Measurements from ENCODE around the gene KLHDC7B. TPM values are rescaled to one million over a fixed set of nuclear protein-coding genes. Genes with fewer than 3 reads are reported as not detected.
"Not testable (repeated sequence)": the region's sequence is repeated elsewhere in the genome, so short reads cannot be mapped to it uniquely, and the experiment has no call there.

KLHDC7B gene
- total RNA-seq, 4 donors from 2014 or later: 0.17 TPM; not detected in 3

DNA sequence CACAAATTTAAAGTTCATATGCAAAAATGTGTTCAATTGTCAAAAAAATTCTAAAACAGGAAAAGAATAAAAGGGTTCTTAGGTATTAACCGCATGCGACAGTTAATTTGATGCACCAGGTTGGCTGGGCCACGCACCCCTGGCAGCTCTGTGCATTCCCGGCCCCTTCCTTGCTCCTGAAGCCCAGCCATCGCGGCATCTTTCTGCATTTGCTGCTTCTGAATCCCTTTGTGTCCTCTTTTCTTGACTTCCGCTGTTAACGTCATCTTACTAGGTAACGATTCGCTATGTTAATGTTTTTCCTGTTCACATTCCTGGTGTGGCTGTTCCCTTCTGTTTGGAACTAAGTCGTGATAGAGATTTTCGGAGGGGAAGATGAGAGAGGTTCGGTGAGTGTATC, 7.9 kb upstream of the KLHDC7B start:
- no peak overlapping the region for H3K4me3 ChIP-seq
- intact Hi-C loops (cut with DNase I): no loop called here
- H3K9me3 ChIP-seq: no peaks in the 10 kb centered on the region
- H3K27me3 ChIP-seq: peaks cover 0 to 65% (median 17%) of the 10 kb centered on the region in 4 donors
- no peaks in the 10 kb centered on the region for H3K36me3 ChIP-seq
- peak overlapping the region in 3 of 4 donors; percentile 73 to 85 (median 81) for H3K27ac ChIP-seq (replicated peaks in 1 of 4)
- 85% methylated on average over 13 of the region's 13 CpGs for WGBS
- peaks cover 11 to 19% (median 15%) of the 10 kb centered on the region in 4 donors for H3K4me1 ChIP-seq
- TF ChIP-seq, protein P1, sequence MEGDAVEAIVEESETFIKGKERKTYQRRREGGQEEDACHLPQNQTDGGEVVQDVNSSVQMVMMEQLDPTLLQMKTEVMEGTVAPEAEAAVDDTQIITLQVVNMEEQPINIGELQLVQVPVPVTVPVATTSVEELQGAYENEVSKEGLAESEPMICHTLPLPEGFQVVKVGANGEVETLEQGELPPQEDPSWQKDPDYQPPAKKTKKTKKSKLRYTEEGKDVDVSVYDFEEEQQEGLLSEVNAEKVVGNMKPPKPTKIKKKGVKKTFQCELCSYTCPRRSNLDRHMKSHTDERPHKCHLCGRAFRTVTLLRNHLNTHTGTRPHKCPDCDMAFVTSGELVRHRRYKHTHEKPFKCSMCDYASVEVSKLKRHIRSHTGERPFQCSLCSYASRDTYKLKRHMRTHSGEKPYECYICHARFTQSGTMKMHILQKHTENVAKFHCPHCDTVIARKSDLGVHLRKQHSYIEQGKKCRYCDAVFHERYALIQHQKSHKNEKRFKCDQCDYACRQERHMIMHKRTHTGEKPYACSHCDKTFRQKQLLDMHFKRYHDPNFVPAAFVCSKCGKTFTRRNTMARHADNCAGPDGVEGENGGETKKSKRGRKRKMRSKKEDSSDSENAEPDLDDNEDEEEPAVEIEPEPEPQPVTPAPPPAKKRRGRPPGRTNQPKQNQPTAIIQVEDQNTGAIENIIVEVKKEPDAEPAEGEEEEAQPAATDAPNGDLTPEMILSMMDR (IDR thresholded peaks at IDR 0.05): no peak
- TF ChIP-seq POLR2AphosphoS5 (IDR thresholded peaks at IDR 0.05) (no peak), POLR2A (IDR thresholded peaks at IDR 0.05; ENCODE audit: low read depth) (no peak), EP300 (IDR thresholded peaks at IDR 0.05) (no peak)
- no peak for DNase-seq (ENCODE audit: extremely low spot score)

DNA sequence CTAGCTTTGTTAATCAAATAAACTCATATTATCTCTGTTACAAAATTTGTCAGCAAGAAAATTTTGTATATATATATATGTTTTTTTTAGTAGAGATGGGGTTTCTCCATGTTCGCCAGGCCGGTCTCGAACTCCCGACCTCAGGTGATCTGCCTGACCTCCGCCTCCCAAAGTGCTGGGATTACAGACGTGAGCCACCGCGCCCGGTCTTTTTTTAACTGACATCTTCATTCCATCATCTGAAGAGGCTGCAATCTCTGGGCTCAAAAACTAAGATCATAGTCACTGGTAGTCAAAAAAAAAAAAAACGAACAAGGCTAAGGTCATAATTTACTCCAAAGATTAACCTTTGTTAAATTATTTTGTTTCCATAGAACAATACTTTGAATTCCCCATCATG, 5.3 kb upstream of the KLHDC7B start:
- H3K27me3 ChIP-seq: peaks cover 0 to 61% (median 3%) of the 10 kb centered on the region in 4 donors
- intact Hi-C loops (cut with DNase I): loop anchor here (5.0 kb wide), 1 partner anchor 82 kb away; no protein-coding TSS in a partner anchor
- peak overlapping the region in 2 of 4 donors; percentile 73 to 81 for H3K27ac ChIP-seq (replicated peaks in 1 of 4)
- H3K4me3 ChIP-seq: no peak overlapping the region
- H3K4me1 ChIP-seq: peaks cover 21 to 28% (median 26%) of the 10 kb centered on the region in 4 donors
- no peaks in the 10 kb centered on the region for H3K9me3 ChIP-seq
- 85% methylated on average over 10 of the region's 10 CpGs for WGBS
- no peaks in the 10 kb centered on the region for H3K36me3 ChIP-seq
- no peak for TF ChIP-seq POLR2AphosphoS5 (IDR thresholded peaks at IDR 0.05)
- no peak for TF ChIP-seq EP300 (IDR thresholded peaks at IDR 0.05)
- TF ChIP-seq POLR2A (IDR thresholded peaks at IDR 0.05; ENCODE audit: low read depth): no peak
- TF ChIP-seq, protein P1 (IDR thresholded peaks at IDR 0.05): no peak
- DNase-seq (ENCODE audit: extremely low spot score): no peak

DNA sequence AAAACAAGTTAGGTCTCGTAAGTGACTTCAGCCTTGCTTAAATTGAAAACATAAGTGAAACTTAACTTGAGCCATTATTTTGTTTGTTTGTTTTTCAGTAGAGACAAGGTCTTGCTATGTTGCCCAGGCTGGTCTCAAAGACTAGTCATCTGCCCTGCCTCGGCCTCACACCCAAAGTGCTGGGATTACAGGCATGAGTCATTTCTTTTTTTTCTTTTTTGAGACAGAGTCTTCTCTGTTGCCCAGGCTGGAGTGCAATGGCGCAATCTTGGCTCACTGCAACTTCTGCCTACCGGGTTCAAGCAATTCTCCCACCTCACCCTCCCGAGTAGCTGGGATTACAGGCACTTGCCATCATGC, 4.1 kb upstream of the KLHDC7B start:
- TF ChIP-seq POLR2AphosphoS5 (IDR thresholded peaks at IDR 0.05): peak in 1 of 2 donors; percentile 30
- Histone ChIP-seq H3K4me1 (peaks cover 21 to 29% (median 28%) of the 10 kb centered on the region in 4 donors), H3K27ac (replicated peaks in 1 of 4) (peak overlapping the region; percentile 2 to 81 (median 28)), H3K27me3 (peaks cover 0 to 61% (median 8%) of the 10 kb centered on the region in 4 donors)
- DNase-seq (ENCODE audit: extremely low spot score); H3K4me3 ChIP-seq; H3K36me3 ChIP-seq; H3K9me3 ChIP-seq: not testable (repeated sequence)
- intact Hi-C loops (cut with DNase I): loop anchor here (5.0 kb wide), 1 partner anchor 81 kb away; no protein-coding TSS in a partner anchor
- WGBS: 63% methylated on average over 5 of the region's 5 CpGs

GRCh38 chr22:50542416-50542927, 3.2 kb upstream of the KLHDC7B start:
- H3K4me3 ChIP-seq: no peak overlapping the region
- no peaks in the 10 kb centered on the region for H3K9me3 ChIP-seq
- H3K27me3 ChIP-seq: peaks cover 0 to 61% (median 13%) of the 10 kb centered on the region in 4 donors
- H3K27ac ChIP-seq (replicated peaks in 1 of 4): peak overlapping the region in 1 of 4 donors; percentile 20
- intact Hi-C loops (cut with DNase I): loop anchor here (5.0 kb wide), 1 partner anchor 80 kb away; no protein-coding TSS in a partner anchor
- peaks cover 21 to 37% (median 36%) of the 10 kb centered on the region in 4 donors for H3K4me1 ChIP-seq
- TF ChIP-seq EP300 (IDR thresholded peaks at IDR 0.05) (no peak), POLR2A (IDR thresholded peaks at IDR 0.05; ENCODE audit: low read depth) (no peak), POLR2AphosphoS5 (IDR thresholded peaks at IDR 0.05) (no peak)
- TF ChIP-seq, protein P1 (IDR thresholded peaks at IDR 0.05): no peak
- DNase-seq (ENCODE audit: extremely low spot score): no peak
- 88% methylated on average over 19 of the region's 19 CpGs for WGBS
- H3K36me3 ChIP-seq: no peaks in the 10 kb centered on the region

DNA sequence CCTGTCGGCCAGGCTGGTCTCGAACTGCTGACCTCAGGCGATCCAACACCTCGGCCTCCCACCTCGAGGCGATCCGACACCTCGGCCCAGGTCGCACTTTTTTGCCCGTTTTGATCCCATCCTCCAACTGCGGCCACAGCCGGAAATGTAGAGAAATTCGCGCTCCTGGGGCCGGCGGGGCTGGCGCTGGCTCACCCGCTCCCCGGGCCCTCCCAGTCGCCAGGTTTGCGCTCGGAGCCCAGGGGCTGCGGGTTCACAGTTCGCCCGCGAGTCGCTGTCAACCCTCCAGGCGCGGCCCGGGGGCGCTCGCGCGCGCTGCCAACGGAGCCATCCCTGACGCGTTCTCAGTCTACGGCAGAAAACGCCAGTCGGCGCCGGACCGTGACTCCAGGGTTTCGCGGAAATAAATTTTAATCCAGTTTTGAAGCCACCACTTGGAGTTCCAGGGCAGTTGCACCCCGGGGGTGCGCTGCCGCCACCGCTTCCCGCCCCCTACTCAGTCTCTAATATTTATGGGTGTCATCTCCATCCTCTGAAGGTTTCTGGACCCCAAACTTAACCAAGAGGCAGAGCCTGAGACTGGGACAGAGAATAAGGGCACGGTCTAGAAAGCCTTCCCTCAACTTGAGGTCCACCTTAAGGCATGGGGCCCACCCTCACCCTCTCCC, 1.5 kb upstream of the KLHDC7B start:
- Histone ChIP-seq H3K36me3 (no peaks in the 10 kb centered on the region), H3K4me1 (peaks cover 20 to 42% (median 41%) of the 10 kb centered on the region in 4 donors), H3K27me3 (peaks cover 9 to 61% (median 22%) of the 10 kb centered on the region in 4 donors), H3K27ac (replicated peaks in 1 of 4) (peak overlapping the region in 1 of 4 donors; percentile 40), H3K4me3 (peak overlapping the region; percentile 30 to 48 (median 35)), H3K9me3 (no peaks in the 10 kb centered on the region)
- intact Hi-C loops (cut with DNase I): loop anchor here (5.0 kb wide), 1 partner anchor 78 kb away; no protein-coding TSS in a partner anchor
- 6% methylated on average over 17 of the region's 52 CpGs for WGBS
- no peak for DNase-seq (ENCODE audit: extremely low spot score)
- TF ChIP-seq, protein P1 (IDR thresholded peaks at IDR 0.05): peak; percentile 37 to 55 (median 46)
- TF ChIP-seq POLR2A (IDR thresholded peaks at IDR 0.05; ENCODE audit: low read depth) (no peak), EP300 (IDR thresholded peaks at IDR 0.05) (no peak), POLR2AphosphoS5 (IDR thresholded peaks at IDR 0.05) (peak in 1 of 2 donors; percentile 38)
